Cardiac muscle cell (in vitro differentiated cells and primary cell): ENCODE measurements around the gene TSPAN11. TPM values are rescaled to one million over a fixed set of nuclear protein-coding genes. Genes with fewer than 3 reads are reported as not detected.

Experiments
- DNase-seq, 2 donors: peaks; one replicate each; pipeline versions ENCODE4 v3.0.0 to v3.0.0-alpha.2; 2010 to 2017; ENCODE audit warnings: low read depth in 1 of 2, low spot score in 1 of 2
- H3K27ac ChIP-seq: fragments of 200-600 bp; sonication (generic); 2 replicates; pipeline ENCODE4 v1.5.1; 2016
- H3K27me3 ChIP-seq: fragments of 200-600 bp; sonication (generic); 2 replicates; pipeline ENCODE4 v1.6.0; 2016; ENCODE audit warnings: control low read depth
- H3K36me3 ChIP-seq: fragments of 200-600 bp; sonication (generic); 2 replicates; pipeline ENCODE4 v1.5.1; 2016; ENCODE audit warnings: control low read depth
- H3K4me1 ChIP-seq: fragments of 200-600 bp; sonication (generic); 2 replicates; pipeline ENCODE4 v1.8.1; 2017; ENCODE audit warnings: low read depth, mild to moderate bottlenecking, mixed run types
- H3K4me3 ChIP-seq: fragments of 200-600 bp; sonication (generic); 2 replicates; pipeline ENCODE4 v1.5.1; 2016; ENCODE audit warnings: mild to moderate bottlenecking
- H3K9me3 ChIP-seq: fragments of 200-600 bp; sonication (generic); 2 replicates; pipeline ENCODE4 v1.5.1; 2017; ENCODE audit warnings: low read depth, mild to moderate bottlenecking, control low read depth
- CTCF ChIP-seq: IDR thresholded peaks from 2 replicates; pipeline ENCODE4 v1.5.1; 2012; ENCODE audit warnings: low read depth, mild to moderate bottlenecking, low read length
- polyA plus RNA-seq: library from polyadenylated mRNA; unstranded; fragments of >200 nt; fragmentation: Nextera tagmentation; extraction: Ambion mirVana; gene quantifications from 2 replicates; pipeline ENCODE4 v1.2.1, GENCODE V29; 2016
- total RNA-seq: library from RNA; depleted of rRNA; stranded (reverse); fragments of >200 nt; gene quantifications from 2 replicates; pipeline ENCODE4 v1.2.3, GENCODE V29; 2016

Gene TSPAN11
- total and polyA plus RNA-seq, 2 experiments from 2014 or later: 11.1 to 26.1 TPM

GRCh38 chr12:31016057-31016456 is 89.5 kb downstream of the TSPAN11 start:
- no peak for DNase-seq
- H3K4me3 ChIP-seq: no peak overlapping the region
- H3K27ac ChIP-seq: no peak overlapping the region
- no peak for TF ChIP-seq CTCF
- no peaks in the 10 kb centered on the region for H3K9me3 ChIP-seq
- H3K4me1 ChIP-seq: no peaks in the 10 kb centered on the region
- no peaks in the 10 kb centered on the region for H3K36me3 ChIP-seq
- H3K27me3 ChIP-seq: no peaks in the 10 kb centered on the region

GRCh38 chr12:31017535-31017934 is 91.0 kb downstream of the TSPAN11 start:
- no peaks in the 10 kb centered on the region for H3K27me3 ChIP-seq
- TF ChIP-seq CTCF: no peak
- H3K4me3 ChIP-seq: no peak overlapping the region
- no peaks in the 10 kb centered on the region for H3K4me1 ChIP-seq
- H3K9me3 ChIP-seq: no peaks in the 10 kb centered on the region
- DNase-seq: no peak
- no peak overlapping the region for H3K27ac ChIP-seq
- no peaks in the 10 kb centered on the region for H3K36me3 ChIP-seq

- Histone ChIP-seq H3K36me3 (no peaks in the 10 kb centered on the region), H3K9me3 (no peaks in the 10 kb centered on the region), H3K27ac (no peak overlapping the region), H3K4me3 (no peak overlapping the region), H3K4me1 (no peaks in the 10 kb centered on the region), H3K27me3 (no peaks in the 10 kb centered on the region)
- DNase-seq: no peak
- no peak for TF ChIP-seq CTCF
Measured at GRCh38 chr12:31018106-31018789, 91.7 kb downstream of the TSPAN11 start.

- DNase-seq: no peak
- H3K27me3 ChIP-seq: no peaks in the 10 kb centered on the region
- H3K9me3 ChIP-seq: no peaks in the 10 kb centered on the region
- H3K4me1 ChIP-seq: no peaks in the 10 kb centered on the region
- no peak overlapping the region for H3K27ac ChIP-seq
- no peaks in the 10 kb centered on the region for H3K36me3 ChIP-seq
- TF ChIP-seq CTCF: no peak
- H3K4me3 ChIP-seq: no peak overlapping the region
Measured at GRCh38 chr12:31018790-31019505, 92.4 kb downstream of the TSPAN11 start.

GRCh38 chr12:31019561-31019960 is 93.0 kb downstream of the TSPAN11 start:
- no peaks in the 10 kb centered on the region for H3K9me3 ChIP-seq
- no peaks in the 10 kb centered on the region for H3K4me1 ChIP-seq
- no peak overlapping the region for H3K27ac ChIP-seq
- H3K27me3 ChIP-seq: no peaks in the 10 kb centered on the region
- H3K36me3 ChIP-seq: no peaks in the 10 kb centered on the region
- no peak overlapping the region for H3K4me3 ChIP-seq
- TF ChIP-seq CTCF: no peak
- no peak for DNase-seq
